ENCODE measurements around the gene HTT. TPM values are rescaled to one million over a fixed set of nuclear protein-coding genes. Genes with fewer than 3 reads are reported as not detected.

HTT gene
- total RNA-seq, 1 donor, result 96.2 TPM

DNA sequence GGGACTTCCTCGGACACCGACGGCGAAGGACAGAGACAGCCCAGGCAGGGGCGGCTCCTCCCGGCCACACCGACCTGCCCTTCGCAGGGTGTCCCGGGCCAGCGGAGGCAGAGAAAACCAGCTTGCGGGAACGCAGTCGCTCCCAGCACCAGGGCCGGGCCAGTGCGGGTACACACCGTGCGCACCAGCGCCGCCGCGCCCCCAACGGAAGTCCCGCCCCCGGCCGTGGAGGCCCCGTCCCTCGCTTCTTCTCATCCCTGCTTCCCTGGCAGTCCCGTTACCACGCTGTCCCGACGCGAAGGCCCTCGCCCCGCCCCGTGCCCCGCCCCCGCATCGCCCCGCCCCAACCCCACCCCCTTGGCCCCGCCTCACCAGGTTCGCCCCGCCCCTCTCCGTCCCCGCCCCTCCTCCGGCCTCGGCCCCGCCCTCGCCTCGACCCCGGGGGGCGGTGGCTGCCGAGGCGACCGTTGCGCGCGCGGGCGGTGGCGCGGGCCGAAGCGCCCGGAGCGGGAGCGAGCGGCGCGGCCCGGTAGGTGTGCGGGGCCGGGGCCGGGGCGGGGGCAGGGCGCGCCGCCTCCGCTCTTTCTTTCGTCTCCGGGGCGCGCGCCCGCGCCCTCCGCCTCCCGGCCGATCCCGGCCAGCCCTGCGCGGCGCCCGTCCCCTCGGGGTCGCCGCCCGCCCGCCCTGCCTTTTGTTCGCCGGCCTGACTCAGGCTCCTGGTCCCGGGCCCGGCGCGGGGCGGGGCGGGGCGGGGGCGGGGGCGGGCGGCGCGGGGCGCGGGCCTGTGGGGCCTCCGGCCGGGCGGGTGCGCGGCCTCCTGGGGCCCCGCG, 218.3 kb downstream of the HTT start, which contains the start of gene RGS12:
TSS of gene RGS12 (plus strand) at position 451 of the 830 bp plus-strand sequence. CDS start 23,150 bp downstream, outside the sequence.
- Histone ChIP-seq H3K9me3 (ENCODE audit: low read depth, low read length) (no peaks in the 10 kb centered on the region), H3K4me1 (ENCODE audit: insufficient read depth, low read length) (peaks cover 12% of the 10 kb centered on the region), H3K4me3 (ENCODE audit: low read length) (peak within 1 kb of the TSS; percentile 53), H3K27me3 (ENCODE audit: insufficient read depth, low read length) (no peaks in the 10 kb centered on the region)

Other genes starting within 250 kb of the HTT start
- 147 TPM for gene ADD1, start 230.8 kb upstream of the HTT start, total RNA-seq
- gene NOP14, start 111.3 kb upstream of the HTT start, total RNA-seq, result 17.4 TPM
- 1.7 TPM for gene GRK4, start 111.1 kb upstream of the HTT start, total RNA-seq
- gene HTT-AS, start 143 bp upstream of the HTT start, total RNA-seq, result not detected
- gene MSANTD1, start 174.5 kb downstream of the HTT start, total RNA-seq, result 0.63 TPM
- gene RGS12, start 218.3 kb downstream of the HTT start, total RNA-seq, result 5.1 TPM

Data from mononuclear cell (primary cell).